Astrocyte of the spinal cord (primary cell): ENCODE data around the gene HIPK1.

ENCODE experiments used
- DNase-seq: peaks from one replicate; pipeline ENCODE4 v3.0.0; 2011; ENCODE audit warnings: low read depth, low spot score
- H3K4me3 ChIP-seq: 2 replicates; pipeline ENCODE4 v1.5.1; 2011; ENCODE audit warnings: low read depth, mild to moderate bottlenecking, low read length, moderate library complexity
- in situ Hi-C: cut with HindIII; loops from 2 replicates; pipeline ENCODE4 v1.10.0; 2017; ENCODE audit warnings: low sequenced_read_pairs
- TF ChIP-seq, protein P1 (sequence below): IDR thresholded peaks from 2 replicates; pipeline ENCODE4 v1.5.1; 2012; ENCODE audit warnings: low read depth, mild to moderate bottlenecking, low read length, inconsistent platforms

HIPK1 gene

DNA sequence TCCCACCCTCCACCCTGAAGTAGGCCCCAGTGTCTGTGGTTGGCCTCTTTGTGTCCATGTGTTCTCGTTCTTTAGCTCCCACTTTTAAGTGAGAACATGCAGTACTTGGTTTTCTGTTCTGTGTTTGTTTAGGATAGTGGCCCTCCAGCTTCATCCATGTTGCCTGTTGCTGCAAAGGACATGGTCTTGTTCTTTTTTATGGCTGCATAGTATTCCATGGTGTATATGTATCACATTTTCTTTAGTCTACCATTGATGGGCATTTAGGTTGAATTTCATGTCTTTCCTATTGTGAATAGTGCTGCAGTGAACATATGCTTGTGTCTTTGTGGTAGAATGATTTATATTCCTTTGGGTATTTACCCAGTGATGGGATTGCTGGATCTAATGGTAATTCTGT, 6.1 kb downstream of the HIPK1 start:
- TF ChIP-seq, protein P1, sequence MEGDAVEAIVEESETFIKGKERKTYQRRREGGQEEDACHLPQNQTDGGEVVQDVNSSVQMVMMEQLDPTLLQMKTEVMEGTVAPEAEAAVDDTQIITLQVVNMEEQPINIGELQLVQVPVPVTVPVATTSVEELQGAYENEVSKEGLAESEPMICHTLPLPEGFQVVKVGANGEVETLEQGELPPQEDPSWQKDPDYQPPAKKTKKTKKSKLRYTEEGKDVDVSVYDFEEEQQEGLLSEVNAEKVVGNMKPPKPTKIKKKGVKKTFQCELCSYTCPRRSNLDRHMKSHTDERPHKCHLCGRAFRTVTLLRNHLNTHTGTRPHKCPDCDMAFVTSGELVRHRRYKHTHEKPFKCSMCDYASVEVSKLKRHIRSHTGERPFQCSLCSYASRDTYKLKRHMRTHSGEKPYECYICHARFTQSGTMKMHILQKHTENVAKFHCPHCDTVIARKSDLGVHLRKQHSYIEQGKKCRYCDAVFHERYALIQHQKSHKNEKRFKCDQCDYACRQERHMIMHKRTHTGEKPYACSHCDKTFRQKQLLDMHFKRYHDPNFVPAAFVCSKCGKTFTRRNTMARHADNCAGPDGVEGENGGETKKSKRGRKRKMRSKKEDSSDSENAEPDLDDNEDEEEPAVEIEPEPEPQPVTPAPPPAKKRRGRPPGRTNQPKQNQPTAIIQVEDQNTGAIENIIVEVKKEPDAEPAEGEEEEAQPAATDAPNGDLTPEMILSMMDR: no peak

DNA sequence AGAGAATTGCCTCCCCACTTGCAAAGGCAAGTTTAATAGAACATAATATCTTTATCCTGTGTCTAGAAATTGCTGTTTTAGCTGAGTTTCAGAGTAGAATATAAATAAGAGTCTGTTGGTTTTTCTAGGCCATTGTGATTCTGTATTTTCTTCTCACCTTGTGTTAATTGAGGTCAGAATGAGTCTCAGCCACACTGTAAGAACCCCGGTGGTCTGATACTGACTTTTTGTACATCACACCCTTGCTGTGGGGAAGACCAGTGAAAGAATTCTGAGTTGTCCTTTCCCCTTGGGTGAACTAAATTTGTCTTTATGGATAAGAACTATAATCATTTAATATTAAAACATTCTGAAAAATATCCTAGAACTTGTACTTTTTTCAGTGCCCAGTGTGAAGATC, 6.8 kb downstream of the HIPK1 start:
- no peak for DNase-seq
- in situ Hi-C loops: no loop called here
- no peak overlapping the region for H3K4me3 ChIP-seq
- TF ChIP-seq, protein P1: no peak

More for the DNA sequence above, 6.1 kb downstream of the HIPK1 start:
- in situ Hi-C loops: no loop called here
- DNase-seq: no peak
- H3K4me3 ChIP-seq: no peak overlapping the region

DNA sequence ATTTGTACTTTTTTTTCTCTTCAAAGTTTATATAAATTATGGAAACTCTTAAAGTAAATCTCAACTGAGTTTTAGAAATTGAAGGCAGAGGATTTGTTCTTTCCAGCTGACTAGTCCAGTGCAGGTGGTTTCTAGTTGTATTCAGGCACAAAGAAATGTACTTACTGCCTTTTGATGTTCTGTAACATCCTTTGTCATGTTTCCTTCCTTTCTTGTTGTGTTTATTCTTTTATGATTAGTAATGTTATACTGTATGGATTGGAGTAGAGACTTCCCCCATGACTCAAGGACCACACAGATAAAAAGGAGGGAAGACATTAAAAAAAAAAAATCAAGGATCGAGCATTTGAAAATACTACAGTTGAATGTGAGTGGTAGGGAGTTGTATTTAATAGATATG, 8.0 kb downstream of the HIPK1 start:
- no peak for DNase-seq
- in situ Hi-C loops: no loop called here
- H3K4me3 ChIP-seq: no peak overlapping the region
- TF ChIP-seq, protein P1: no peak

DNA sequence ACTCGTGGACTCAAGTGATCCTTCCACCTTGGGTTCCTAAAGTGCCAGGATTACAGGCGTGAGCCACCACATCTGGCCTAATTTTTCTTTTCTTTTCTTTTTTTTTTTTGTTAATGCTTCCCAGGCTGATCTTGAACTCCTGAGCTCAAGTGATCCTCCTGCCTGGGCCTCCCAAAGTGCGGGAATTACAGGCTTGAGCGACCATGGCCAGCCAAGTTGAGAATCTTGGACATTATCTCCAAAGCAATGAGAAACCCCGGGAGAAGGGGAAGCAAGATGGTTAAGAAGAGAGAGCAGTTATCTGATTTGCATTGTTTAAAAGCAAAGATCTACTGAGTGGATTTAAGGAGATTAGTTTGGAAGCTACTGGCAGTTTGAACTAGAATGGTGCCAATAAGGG, 9.1 kb downstream of the HIPK1 start:
- in situ Hi-C loops: no loop called here
- no peak overlapping the region for H3K4me3 ChIP-seq
- no peak for DNase-seq
- TF ChIP-seq, protein P1: no peak

DNA sequence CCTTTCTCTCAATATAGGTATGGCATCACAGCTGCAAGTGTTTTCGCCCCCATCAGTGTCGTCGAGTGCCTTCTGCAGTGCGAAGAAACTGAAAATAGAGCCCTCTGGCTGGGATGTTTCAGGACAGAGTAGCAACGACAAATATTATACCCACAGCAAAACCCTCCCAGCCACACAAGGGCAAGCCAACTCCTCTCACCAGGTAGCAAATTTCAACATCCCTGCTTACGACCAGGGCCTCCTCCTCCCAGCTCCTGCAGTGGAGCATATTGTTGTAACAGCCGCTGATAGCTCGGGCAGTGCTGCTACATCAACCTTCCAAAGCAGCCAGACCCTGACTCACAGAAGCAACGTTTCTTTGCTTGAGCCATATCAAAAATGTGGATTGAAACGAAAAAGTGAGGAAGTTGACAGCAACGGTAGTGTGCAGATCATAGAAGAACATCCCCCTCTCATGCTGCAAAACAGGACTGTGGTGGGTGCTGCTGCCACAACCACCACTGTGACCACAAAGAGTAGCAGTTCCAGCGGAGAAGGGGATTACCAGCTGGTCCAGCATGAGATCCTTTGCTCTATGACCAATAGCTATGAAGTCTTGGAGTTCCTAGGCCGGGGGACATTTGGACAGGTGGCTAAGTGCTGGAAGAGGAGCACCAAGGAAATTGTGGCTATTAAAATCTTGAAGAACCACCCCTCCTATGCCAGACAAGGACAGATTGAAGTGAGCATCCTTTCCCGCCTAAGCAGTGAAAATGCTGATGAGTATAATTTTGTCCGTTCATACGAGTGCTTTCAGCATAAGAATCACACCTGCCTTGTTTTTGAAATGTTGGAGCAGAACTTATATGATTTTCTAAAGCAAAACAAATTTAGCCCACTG, 11.5 kb downstream of the HIPK1 start:
- no peak for DNase-seq
- TF ChIP-seq, protein P1: no peak
- no peak overlapping the region for H3K4me3 ChIP-seq
- in situ Hi-C loops: no loop called here

DNA sequence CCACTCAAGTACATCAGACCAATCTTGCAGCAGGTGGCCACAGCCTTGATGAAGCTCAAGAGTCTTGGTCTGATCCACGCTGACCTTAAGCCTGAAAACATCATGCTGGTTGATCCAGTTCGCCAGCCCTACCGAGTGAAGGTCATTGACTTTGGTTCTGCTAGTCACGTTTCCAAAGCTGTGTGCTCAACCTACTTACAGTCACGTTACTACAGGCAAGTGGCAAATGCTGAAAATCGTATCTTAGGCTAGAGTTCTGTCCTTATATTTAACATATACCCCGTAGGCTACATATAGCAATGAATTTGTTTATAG, 12.1 kb downstream of the HIPK1 start:
- TF ChIP-seq, protein P1: no peak
- no peak for DNase-seq
- in situ Hi-C loops: no loop called here
- H3K4me3 ChIP-seq: no peak overlapping the region
